Suprapubic skin (tissue), 4 donors: Measurements from ENCODE around the gene ATP1A4.

ENCODE experiments used
- EP300 ChIP-seq: sonication (generic); formaldehyde crosslinking; IDR thresholded peaks from one replicate; pipeline ENCODE4 v1.6.1; 2017; ENCODE audit warnings: antibody characterized with exemption
- POLR2AphosphoS5 ChIP-seq, 3 donors: sonication (generic); formaldehyde crosslinking; IDR thresholded peaks; one replicate each; pipeline ENCODE4 v1.6.1; 2017; ENCODE audit warnings: antibody characterized with exemption in 3 of 3
- TF ChIP-seq, protein P1 (sequence below), 2 donors: fragments of 200-600 bp in 1 of 2; fragments of 450-650 bp in 1 of 2; sonication (generic) in 1 of 2; IDR thresholded peaks; one replicate each; pipeline ENCODE4 v1.5.1; 2016 to 2019; ENCODE audit warnings: antibody characterized with exemption in 2 of 2, mild to moderate bottlenecking in 1 of 2, moderate library complexity in 1 of 2

DNA sequence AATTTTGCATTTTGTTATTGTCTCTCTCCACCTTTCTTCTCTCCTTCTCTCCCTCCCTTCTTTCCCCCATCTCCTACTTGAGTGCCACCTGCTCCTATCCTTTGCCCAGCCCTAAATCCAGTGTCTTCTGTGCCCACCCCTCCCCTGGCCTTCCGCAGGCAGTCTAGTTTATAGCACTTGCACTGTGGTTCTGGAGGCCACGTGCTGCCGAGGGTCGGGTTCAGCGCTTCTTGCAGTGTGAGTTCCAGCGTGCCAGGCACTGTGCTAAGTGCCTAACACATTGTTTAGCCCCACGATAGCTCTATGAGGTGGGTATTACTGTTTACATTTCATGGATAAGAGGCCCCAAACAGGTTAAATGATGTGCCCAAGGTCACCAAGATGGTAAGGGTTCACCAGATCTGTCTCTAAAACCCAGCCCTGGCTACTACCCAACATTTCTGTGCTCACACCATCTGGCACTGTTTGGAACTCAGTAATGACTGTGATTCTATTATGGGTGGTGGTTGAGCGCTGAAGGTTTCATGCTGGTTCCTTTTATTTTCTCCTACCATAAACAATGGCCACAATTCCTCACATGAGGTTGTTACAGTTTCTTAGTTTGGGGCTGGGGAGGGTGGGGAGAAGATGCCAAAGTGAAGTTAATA, 14.1 kb upstream of the ATP1A4 start:
- TF ChIP-seq, protein P1, sequence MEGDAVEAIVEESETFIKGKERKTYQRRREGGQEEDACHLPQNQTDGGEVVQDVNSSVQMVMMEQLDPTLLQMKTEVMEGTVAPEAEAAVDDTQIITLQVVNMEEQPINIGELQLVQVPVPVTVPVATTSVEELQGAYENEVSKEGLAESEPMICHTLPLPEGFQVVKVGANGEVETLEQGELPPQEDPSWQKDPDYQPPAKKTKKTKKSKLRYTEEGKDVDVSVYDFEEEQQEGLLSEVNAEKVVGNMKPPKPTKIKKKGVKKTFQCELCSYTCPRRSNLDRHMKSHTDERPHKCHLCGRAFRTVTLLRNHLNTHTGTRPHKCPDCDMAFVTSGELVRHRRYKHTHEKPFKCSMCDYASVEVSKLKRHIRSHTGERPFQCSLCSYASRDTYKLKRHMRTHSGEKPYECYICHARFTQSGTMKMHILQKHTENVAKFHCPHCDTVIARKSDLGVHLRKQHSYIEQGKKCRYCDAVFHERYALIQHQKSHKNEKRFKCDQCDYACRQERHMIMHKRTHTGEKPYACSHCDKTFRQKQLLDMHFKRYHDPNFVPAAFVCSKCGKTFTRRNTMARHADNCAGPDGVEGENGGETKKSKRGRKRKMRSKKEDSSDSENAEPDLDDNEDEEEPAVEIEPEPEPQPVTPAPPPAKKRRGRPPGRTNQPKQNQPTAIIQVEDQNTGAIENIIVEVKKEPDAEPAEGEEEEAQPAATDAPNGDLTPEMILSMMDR (IDR thresholded peaks at IDR 0.05): no peak
- TF ChIP-seq POLR2AphosphoS5 (IDR thresholded peaks at IDR 0.05) (no peak), EP300 (no peak)
